Spleen (tissue), 11 donors: ENCODE data around the gene FAAH. TPM values are rescaled to one million over a fixed set of nuclear protein-coding genes. Genes with fewer than 3 reads are reported as not detected.

Source experiments
- DNase-seq: peaks from one replicate; pipeline ENCODE4 v3.0.0-alpha.2; 2020
- H3K27ac ChIP-seq, 8 donors: fragments of 200-600 bp; sonication (generic) in 7 of 8; 1 replicate in 4 of 8; 2 replicates in 4 of 8; pipeline versions ENCODE4 v1.5.0 to v1.8.0; 2016 to 2021; ENCODE audit warnings: inconsistent platforms in 4 of 8, mild to moderate bottlenecking in 4 of 8, moderate library complexity in 1 of 8
- H3K27me3 ChIP-seq, 7 donors: fragments of 200-600 bp; sonication (generic) in 6 of 7; replicated peaks in 1 of 7; 1 replicate in 4 of 7; 2 replicates in 3 of 7; pipeline versions ENCODE4 v1.5.0 to v1.8.0; 2016 to 2021; ENCODE audit warnings: inconsistent platforms in 3 of 7, mild to moderate bottlenecking in 1 of 7
- H3K36me3 ChIP-seq, 6 donors: fragments of 200-600 bp; sonication (generic) in 5 of 6; 1 replicate in 4 of 6; 2 replicates in 2 of 6; pipeline versions ENCODE4 v1.5.0 to v1.8.0; 2016 to 2021; ENCODE audit warnings: inconsistent platforms in 2 of 6
- H3K4me1 ChIP-seq, 6 donors: fragments of 200-600 bp; sonication (generic) in 5 of 6; 1 replicate in 3 of 6; 2 replicates in 3 of 6; pipeline versions ENCODE4 v1.5.0 to v1.8.0; 2016 to 2021; ENCODE audit warnings: inconsistent platforms in 3 of 6
- H3K4me3 ChIP-seq, 8 donors: fragments of 200-600 bp; sonication (generic) in 7 of 8; 1 replicate in 4 of 8; 2 replicates in 4 of 8; pipeline versions ENCODE4 v1.5.0 to v1.8.0; 2016 to 2021; ENCODE audit warnings: inconsistent platforms in 4 of 8, mild to moderate bottlenecking in 4 of 8, moderate library complexity in 2 of 8
- H3K9me3 ChIP-seq, 8 donors: fragments of 200-600 bp; sonication (generic) in 7 of 8; 1 replicate in 4 of 8; 2 replicates in 4 of 8; pipeline versions ENCODE4 v1.5.0 to v1.8.0; 2016 to 2021; ENCODE audit warnings: inconsistent platforms in 4 of 8
- POLR2A ChIP-seq, 3 donors: fragments of 450-650 bp; IDR thresholded peaks; one replicate each; pipeline ENCODE4 v1.5.1; 2017; ENCODE audit warnings: antibody characterized with exemption in 3 of 3, mild to moderate bottlenecking in 1 of 3
- POLR2AphosphoS5 ChIP-seq, 3 donors: sonication (generic); formaldehyde crosslinking; IDR thresholded peaks; one replicate each; pipeline ENCODE4 v1.5.1; 2017; ENCODE audit warnings: antibody characterized with exemption in 3 of 3
- WGBS, 5 donors: extraction: QIAGEN DNeasy Blood & Tissue Kit in 3 of 5; methylation state at CpG; one replicate each; pipeline versions ENCODE4 v1.1.5 to v1.1.7; 2013 to 2018; 5-methylcytosine and 5-hydroxymethylcytosine counted together
- intact Hi-C: fragments of 100-400 bp; cut with DNase I; formaldehyde crosslinking; loops from one replicate; pipeline ENCODE4 v1.15.0; 2023; ENCODE audit warnings: low total_unique reads
- polyA plus RNA-seq, 3 donors: library from polyadenylated mRNA; stranded (reverse); fragments of 200-250 nt; gene quantifications; one replicate each; pipeline ENCODE4 v1.2.1, GENCODE V29; 2013
- total RNA-seq, 7 donors: library from RNA; depleted of rRNA in 3 of 7; stranded (reverse); fragments of >200 nt in 3 of 7; fragmentation: NEBNext Ultra II Directional in 4 of 7; extraction: Animal tissue kit (Norgen Biotek cat#: 25700) in 4 of 7; gene quantifications; one replicate each; pipeline versions ENCODE4 v1.1.0 to v1.2.1, GENCODE V29; 2016 to 2021
- TF ChIP-seq, protein P1 (sequence below), 11 experiments: fragments of 200-600 bp in 7 of 11; fragments of 450-650 bp in 4 of 11; sonication (generic) in 4 of 11; IDR thresholded peaks in 8 of 11; conservative IDR thresholded peaks in 3 of 11; 1 replicate in 7 of 11; 2 replicates in 4 of 11; pipeline versions ENCODE4 v1.4.0 to v1.8.0; 2016 to 2021; ENCODE audit warnings: antibody characterized with exemption in 11 of 11, inconsistent platforms in 4 of 11, mild to moderate bottlenecking in 1 of 11
- donor health status: healthy with polysubstance abuse.
- donor health status: DM: no; HTN: no; CAD: no; lungs with moderate emphysema.
- donor health status: DM: no; HTN: no; CAD: no.
- donor health status: Bipolar disorder and iron deficiency.
- donor health status: healthy.
- donor health status: DM: no; HTN: no; CAD: no.
- donor health status: DM: yes; HTN: yes; CAD: no.

The FAAH gene
- total and polyA plus RNA-seq, 10 donors: 5.2 to 15.3 (median 7.8) TPM

DNA sequence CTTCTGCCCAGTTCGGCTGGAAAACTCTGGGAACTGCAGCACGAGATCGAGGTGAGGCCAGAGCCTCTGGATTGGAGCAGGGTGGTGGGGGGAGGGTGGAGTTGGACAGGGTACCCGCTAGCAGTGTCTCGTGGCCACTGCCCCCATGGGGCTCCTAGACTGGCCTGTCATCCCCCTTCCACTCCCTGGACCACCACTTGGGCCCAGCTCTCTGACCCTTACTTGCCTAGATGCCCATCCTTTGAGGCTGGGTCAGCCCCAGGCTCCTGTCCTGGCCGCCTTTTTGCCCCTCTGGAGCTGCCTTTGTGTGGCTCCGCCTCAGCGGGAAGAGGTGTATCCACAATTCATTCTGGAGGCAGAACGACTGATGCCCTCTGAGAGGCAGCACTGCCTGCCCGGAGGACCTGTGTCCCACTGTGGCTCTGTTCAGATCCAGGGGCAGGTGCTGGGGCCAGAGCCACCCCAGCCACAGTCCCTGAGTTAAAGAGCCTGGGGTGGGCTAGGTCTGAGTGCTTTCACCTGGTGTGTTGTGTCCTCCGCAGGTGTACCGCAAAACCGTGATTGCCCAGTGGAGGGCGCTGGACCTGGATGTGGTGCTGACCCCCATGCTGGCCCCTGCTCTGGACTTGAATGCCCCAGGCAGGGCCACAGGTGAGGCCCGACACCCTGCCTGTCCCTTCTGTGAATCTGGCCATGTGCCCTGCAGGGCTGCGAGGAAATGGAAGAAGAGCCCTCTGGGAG is 17.7 kb downstream of the FAAH start:
- peak; percentile 67 for DNase-seq
- no peak for TF ChIP-seq POLR2AphosphoS5 (IDR thresholded peaks at IDR 0.05)
- TF ChIP-seq, protein P1, sequence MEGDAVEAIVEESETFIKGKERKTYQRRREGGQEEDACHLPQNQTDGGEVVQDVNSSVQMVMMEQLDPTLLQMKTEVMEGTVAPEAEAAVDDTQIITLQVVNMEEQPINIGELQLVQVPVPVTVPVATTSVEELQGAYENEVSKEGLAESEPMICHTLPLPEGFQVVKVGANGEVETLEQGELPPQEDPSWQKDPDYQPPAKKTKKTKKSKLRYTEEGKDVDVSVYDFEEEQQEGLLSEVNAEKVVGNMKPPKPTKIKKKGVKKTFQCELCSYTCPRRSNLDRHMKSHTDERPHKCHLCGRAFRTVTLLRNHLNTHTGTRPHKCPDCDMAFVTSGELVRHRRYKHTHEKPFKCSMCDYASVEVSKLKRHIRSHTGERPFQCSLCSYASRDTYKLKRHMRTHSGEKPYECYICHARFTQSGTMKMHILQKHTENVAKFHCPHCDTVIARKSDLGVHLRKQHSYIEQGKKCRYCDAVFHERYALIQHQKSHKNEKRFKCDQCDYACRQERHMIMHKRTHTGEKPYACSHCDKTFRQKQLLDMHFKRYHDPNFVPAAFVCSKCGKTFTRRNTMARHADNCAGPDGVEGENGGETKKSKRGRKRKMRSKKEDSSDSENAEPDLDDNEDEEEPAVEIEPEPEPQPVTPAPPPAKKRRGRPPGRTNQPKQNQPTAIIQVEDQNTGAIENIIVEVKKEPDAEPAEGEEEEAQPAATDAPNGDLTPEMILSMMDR (IDR thresholded peaks at IDR 0.05 in 8 of 11, conservative IDR thresholded peaks at IDR 0.05 in 3 of 11): no peak
- TF ChIP-seq POLR2A (IDR thresholded peaks at IDR 0.05): no peak
- 90 to 93% (median 92%) methylated on average over 13 to 16 of the region's 16 CpGs for WGBS, 5 donors
- no peak overlapping the region for H3K4me3 ChIP-seq
- no peak overlapping the region for H3K27ac ChIP-seq
- no peaks in the 10 kb centered on the region for H3K9me3 ChIP-seq
- intact Hi-C loops: no loop called here
- H3K36me3 ChIP-seq: peaks cover 0 to 33% (median 0%) of the 10 kb centered on the region in 6 donors
- no peaks in the 10 kb centered on the region for H3K27me3 ChIP-seq
- H3K4me1 ChIP-seq: peaks cover 0 to 6% (median 3%) of the 10 kb centered on the region in 6 donors

DNA sequence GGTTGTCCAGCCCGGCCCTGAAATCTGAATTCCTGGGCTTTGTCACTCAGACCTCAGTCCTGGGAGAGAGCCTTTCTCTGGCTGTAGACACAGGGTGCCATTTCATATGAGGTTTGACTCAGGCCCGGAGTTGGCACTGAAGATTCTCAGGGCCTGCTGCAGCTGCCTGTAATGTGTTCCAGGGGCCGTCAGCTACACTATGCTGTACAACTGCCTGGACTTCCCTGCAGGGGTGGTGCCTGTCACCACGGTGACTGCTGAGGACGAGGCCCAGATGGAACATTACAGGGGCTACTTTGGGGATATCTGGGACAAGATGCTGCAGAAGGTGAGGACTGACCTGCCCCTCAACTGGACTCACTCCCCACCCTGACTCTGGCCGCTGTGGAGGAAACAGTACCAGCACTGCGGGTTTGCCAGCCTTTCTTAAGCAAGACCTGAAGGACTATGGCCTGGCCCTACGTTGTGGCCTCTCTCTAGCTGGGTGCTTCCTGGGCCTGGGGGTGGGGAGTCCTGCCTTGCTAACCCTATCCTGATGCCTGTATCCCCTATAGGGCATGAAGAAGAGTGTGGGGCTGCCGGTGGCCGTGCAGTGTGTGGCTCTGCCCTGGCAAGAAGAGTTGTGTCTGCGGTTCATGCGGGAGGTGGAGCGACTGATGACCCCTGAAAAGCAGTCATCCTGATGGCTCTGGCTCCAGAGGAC is 18.9 kb downstream of the FAAH start:
- Histone ChIP-seq H3K9me3 (no peaks in the 10 kb centered on the region), H3K27ac (no peak overlapping the region), H3K27me3 (no peaks in the 10 kb centered on the region), H3K4me1 (no peaks in the 10 kb centered on the region), H3K4me3 (no peak overlapping the region), H3K36me3 (peaks cover 0 to 33% (median 0%) of the 10 kb centered on the region in 6 donors)
- TF ChIP-seq POLR2A (IDR thresholded peaks at IDR 0.05) (no peak), POLR2AphosphoS5 (IDR thresholded peaks at IDR 0.05) (no peak)
- TF ChIP-seq, protein P1 (IDR thresholded peaks at IDR 0.05 in 8 of 11, conservative IDR thresholded peaks at IDR 0.05 in 3 of 11): no peak
- peak; percentile 61 for DNase-seq
- intact Hi-C loops: no loop called here
- WGBS, 5 donors: 77 to 86% (median 84%) methylated on average over 7 to 13 of the region's 13 CpGs

DNA sequence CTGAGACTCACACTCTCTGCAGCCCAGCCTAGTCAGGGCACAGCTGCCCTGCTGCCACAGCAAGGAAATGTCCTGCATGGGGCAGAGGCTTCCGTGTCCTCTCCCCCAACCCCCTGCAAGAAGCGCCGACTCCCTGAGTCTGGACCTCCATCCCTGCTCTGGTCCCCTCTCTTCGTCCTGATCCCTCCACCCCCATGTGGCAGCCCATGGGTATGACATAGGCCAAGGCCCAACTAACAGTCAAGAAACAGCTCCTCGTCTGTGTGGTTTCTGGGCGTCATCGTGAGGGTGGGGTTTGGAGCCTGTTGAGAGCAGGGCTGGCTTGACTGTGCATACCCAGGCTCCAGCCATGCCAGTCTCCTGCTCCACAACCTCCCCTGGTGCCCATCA is 19.5 kb downstream of the FAAH start:
- no peaks in the 10 kb centered on the region for H3K4me1 ChIP-seq
- peaks cover 0 to 30% (median 0%) of the 10 kb centered on the region in 6 donors for H3K36me3 ChIP-seq
- H3K27me3 ChIP-seq: no peaks in the 10 kb centered on the region
- no peak overlapping the region for H3K27ac ChIP-seq
- DNase-seq: no peak
- intact Hi-C loops: no loop called here
- 61 to 77% (median 69%) methylated on average over 5 to 7 of the region's 7 CpGs for WGBS, 5 donors
- H3K9me3 ChIP-seq: no peaks in the 10 kb centered on the region
- no peak for TF ChIP-seq POLR2AphosphoS5 (IDR thresholded peaks at IDR 0.05)
- TF ChIP-seq POLR2A (IDR thresholded peaks at IDR 0.05): no peak
- TF ChIP-seq, protein P1 (IDR thresholded peaks at IDR 0.05 in 8 of 11, conservative IDR thresholded peaks at IDR 0.05 in 3 of 11): no peak
- no peak overlapping the region for H3K4me3 ChIP-seq

DNA sequence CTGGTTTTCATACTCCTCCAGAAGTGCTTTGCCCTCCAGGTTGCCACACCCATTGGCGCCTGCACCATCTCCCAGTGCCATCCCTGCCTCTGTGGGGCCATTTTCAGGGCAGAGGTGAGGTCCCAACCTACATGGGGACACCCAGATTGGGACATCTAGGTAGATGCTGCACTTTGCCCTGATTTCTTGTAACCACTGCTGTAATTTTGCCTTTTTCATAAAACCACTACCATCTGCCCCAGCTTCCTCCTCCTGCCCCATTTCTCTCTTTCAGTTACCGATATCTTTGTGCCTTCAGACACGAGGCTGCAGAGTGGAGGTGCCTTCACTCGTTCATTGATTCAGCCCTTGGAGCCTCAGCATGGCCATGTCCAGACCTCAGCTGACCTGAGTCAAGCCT is 21.4 kb downstream of the FAAH start:
- 47 to 65% (median 62%) methylated on average over 4 of the region's 4 CpGs for WGBS, 5 donors
- Histone ChIP-seq H3K4me3 (no peak overlapping the region), H3K27ac (no peak overlapping the region), H3K27me3 (no peaks in the 10 kb centered on the region), H3K9me3 (no peaks in the 10 kb centered on the region), H3K4me1 (no peaks in the 10 kb centered on the region), H3K36me3 (peaks cover 0 to 16% (median 0%) of the 10 kb centered on the region in 6 donors)
- intact Hi-C loops: no loop called here
- DNase-seq: no peak
- TF ChIP-seq, protein P1 (IDR thresholded peaks at IDR 0.05 in 8 of 11, conservative IDR thresholded peaks at IDR 0.05 in 3 of 11): no peak
- no peak for TF ChIP-seq POLR2A (IDR thresholded peaks at IDR 0.05)
- TF ChIP-seq POLR2AphosphoS5 (IDR thresholded peaks at IDR 0.05): no peak
